Keratinocyte (primary cell): ENCODE data around the gene SMOC1. TPM values are rescaled to one million over a fixed set of nuclear protein-coding genes. Genes with fewer than 3 reads are reported as not detected.

ENCODE experiments used
- DNase-seq: peaks from one replicate; pipeline ENCODE4 v3.0.0-alpha.2; 2011; ENCODE audit warnings: low read depth, missing footprints, low spot score
- FAIRE-seq: peaks from 2 replicates; lab custom pipeline; 2011; peaks lifted over from hg19 to GRCh38; lab: Jason Lieb, UNC
- H2AFZ ChIP-seq: 2 replicates; pipeline ENCODE4 v1.6.0; 2012; ENCODE audit warnings: low read length, control low read depth, inconsistent platforms; ENCODE audit not compliant: control insufficient read depth
- H3K27ac ChIP-seq: 2 replicates; pipeline ENCODE4 v1.5.1; 2011; ENCODE audit warnings: low read length; ENCODE audit not compliant: control insufficient read depth, insufficient read depth
- H3K27me3 ChIP-seq: 3 replicates; pipeline ENCODE4 v1.6.0; 2011; ENCODE audit warnings: low read length; ENCODE audit not compliant: control insufficient read depth, insufficient read depth; ENCODE audit errors: extremely low read depth
- H3K36me3 ChIP-seq, 2 experiments: 2 replicates in 1 of 2; 3 replicates in 1 of 2; pipeline ENCODE4 v1.5.1; 2011; ENCODE audit warnings: low read length in 2 of 2, mild to moderate bottlenecking in 1 of 2; ENCODE audit not compliant: control insufficient read depth in 2 of 2, insufficient read depth in 2 of 2; ENCODE audit errors: extremely low read depth in 1 of 2
- H3K4me1 ChIP-seq: 3 replicates; pipeline ENCODE4 v1.5.1; 2011; ENCODE audit warnings: low read length; ENCODE audit not compliant: control insufficient read depth, insufficient read depth; ENCODE audit errors: extremely low read depth
- H3K4me2 ChIP-seq: 3 replicates; pipeline ENCODE4 v1.6.0; 2011; ENCODE audit warnings: low read depth, low read length; ENCODE audit not compliant: control insufficient read depth, insufficient read depth; ENCODE audit errors: extremely low read depth
- H3K4me3 ChIP-seq, 3 experiments: fragments of 200-600 bp in 1 of 3; sonication (generic) in 1 of 3; 2 replicates in 2 of 3; 3 replicates in 1 of 3; pipeline ENCODE4 v1.5.1; 2011 to 2016; ENCODE audit warnings: low read length in 3 of 3, mild to moderate bottlenecking in 3 of 3, control low read depth in 2 of 3, inconsistent platforms in 1 of 3, low read depth in 1 of 3, mixed read lengths in 1 of 3, mixed run types in 1 of 3, moderate library complexity in 1 of 3; ENCODE audit not compliant: control insufficient read depth in 2 of 3, insufficient read depth in 2 of 3; ENCODE audit errors: extremely low read depth in 1 of 3
- H3K79me2 ChIP-seq: 2 replicates; pipeline ENCODE4 v1.6.0; 2012; ENCODE audit warnings: low read length; ENCODE audit not compliant: control insufficient read depth, insufficient read depth
- H3K9ac ChIP-seq: 3 replicates; pipeline ENCODE4 v1.6.0; 2011; ENCODE audit warnings: low read length; ENCODE audit not compliant: control insufficient read depth, insufficient read depth; ENCODE audit errors: extremely low read depth
- H3K9me1 ChIP-seq: 3 replicates; pipeline ENCODE4 v1.6.0; 2011; ENCODE audit warnings: low read length; ENCODE audit not compliant: control insufficient read depth, insufficient read depth; ENCODE audit errors: extremely low read depth
- H3K9me3 ChIP-seq: 2 replicates; pipeline ENCODE4 v1.5.1; 2012; ENCODE audit warnings: low read depth, low read length; ENCODE audit not compliant: control insufficient read depth
- H4K20me1 ChIP-seq: 3 replicates; pipeline ENCODE4 v1.6.0; 2011; ENCODE audit warnings: low read length; ENCODE audit not compliant: control insufficient read depth, insufficient read depth; ENCODE audit errors: extremely low read depth
- CTCF ChIP-seq, 3 experiments: IDR thresholded peaks in 1 of 3; conservative IDR thresholded peaks in 1 of 3; optimal IDR thresholded peaks in 1 of 3; 2 replicates in 2 of 3; 3 replicates in 1 of 3; pipeline versions ENCODE3 to v1.5.1; 2011; ENCODE audit warnings: low read length in 3 of 3, mild to moderate bottlenecking in 3 of 3, moderate library complexity in 2 of 3, control low read depth in 1 of 3, inconsistent platforms in 1 of 3; ENCODE audit not compliant: insufficient read depth in 2 of 3; ENCODE audit errors: extremely low read depth in 1 of 3
- EZH2 ChIP-seq: IDR thresholded peaks from one replicate; pipeline ENCODE4 v1.6.1; 2012; ENCODE audit warnings: inconsistent platforms, mild to moderate bottlenecking, low read length, moderate library complexity
- dilution Hi-C: fragments of 300-500 bp; cut with MboI; formaldehyde crosslinking; loops from one replicate; pipeline ENCODE4 v1.7.0; 2020; ENCODE audit warnings: low sequenced_read_pairs; ENCODE audit not compliant: extremely low pct_ligation_motif_present
- polyA plus RNA-seq, 5 experiments: library from polyadenylated mRNA; depleted of rRNA in 3 of 5; stranded (reverse) in 3 of 5; stranded (forward) in 1 of 5; unstranded in 1 of 5; fragments of >200 nt; gene quantifications; 1 replicate in 1 of 5; 2 replicates in 3 of 5; 3 replicates in 1 of 5; pipeline versions ENCODE4 v1.2.1 to v1.2.3, GENCODE V29; 2011 to 2012; ENCODE audit warnings: missing spikeins in 2 of 5, low read depth in 1 of 5, low replicate concordance in 1 of 5

The SMOC1 gene
- polyA plus RNA-seq, 1 donor (not counting 4 experiments of a cell fraction or from before 2014, with no cell fraction given), result 6.0 TPM

GRCh38 chr14:69870613-69871012, 8.6 kb upstream of the SMOC1 start:
- Histone ChIP-seq H4K20me1 (no peaks in the 10 kb centered on the region), H3K36me3 (no peaks in the 10 kb centered on the region), H2AFZ (no peak overlapping the region), H3K4me3 (no peak overlapping the region), H3K27me3 (no peaks in the 10 kb centered on the region), H3K27ac (no peak overlapping the region), H3K4me2 (no peak overlapping the region), H3K9ac (no peak overlapping the region), H3K4me1 (no peaks in the 10 kb centered on the region), H3K79me2 (no peaks in the 10 kb centered on the region), H3K9me1 (no peaks in the 10 kb centered on the region), H3K9me3 (peaks cover 2% of the 10 kb centered on the region)
- FAIRE-seq, result no peak
- TF ChIP-seq CTCF (optimal IDR thresholded peaks at IDR 0.05 in 1 of 3, IDR thresholded peaks at IDR 0.05 in 1 of 3, conservative IDR thresholded peaks at IDR 0.05 in 1 of 3; ENCODE audit: extremely low read depth in 1 of 3, insufficient read depth in 2 of 3, low read length in 3 of 3) (no peak), EZH2 (no peak)
- DNase-seq, result no peak
- dilution Hi-C loops, result no loop called here

- no peak overlapping the region for H3K4me2 ChIP-seq
- DNase-seq, result no peak
- no peak overlapping the region for H3K9ac ChIP-seq
- TF ChIP-seq EZH2, result no peak
- TF ChIP-seq CTCF (optimal IDR thresholded peaks at IDR 0.05 in 1 of 3, IDR thresholded peaks at IDR 0.05 in 1 of 3, conservative IDR thresholded peaks at IDR 0.05 in 1 of 3; ENCODE audit: extremely low read depth in 1 of 3, insufficient read depth in 2 of 3, low read length in 3 of 3), result no peak
- H3K27me3 ChIP-seq, result peaks cover 10% of the 10 kb centered on the region
- H3K4me3 ChIP-seq, result no peak overlapping the region
- no peaks in the 10 kb centered on the region for H3K79me2 ChIP-seq
- no peak overlapping the region for H2AFZ ChIP-seq
- H3K9me1 ChIP-seq, result no peaks in the 10 kb centered on the region
- FAIRE-seq, result peak; percentile 56
- H4K20me1 ChIP-seq, result no peaks in the 10 kb centered on the region
- H3K27ac ChIP-seq, result no peak overlapping the region
- peaks cover 5% of the 10 kb centered on the region for H3K4me1 ChIP-seq
- no peaks in the 10 kb centered on the region for H3K36me3 ChIP-seq
- dilution Hi-C loops, result no loop called here
- peaks cover 2% of the 10 kb centered on the region for H3K9me3 ChIP-seq
These were observed 5.1 kb upstream of the SMOC1 start for GRCh38 chr14:69873877-69874780.
